Esophagus muscularis mucosa (tissue), 4 donors: ENCODE results near the gene HOXB7. TPM values are rescaled to one million over a fixed set of nuclear protein-coding genes. Genes with fewer than 3 reads are reported as not detected.

ENCODE experiments used
- DNase-seq: peaks from one replicate; pipeline ENCODE4 v3.0.0-alpha.2; 2017; ENCODE audit errors: extremely low spot score
- H3K27ac ChIP-seq, 4 donors: fragments of 200-600 bp; sonication (generic); replicated peaks in 1 of 4; 1 replicate in 3 of 4; 2 replicates in 1 of 4; pipeline ENCODE4 v1.5.1; 2016 to 2019; ENCODE audit warnings: mild to moderate bottlenecking in 1 of 4
- H3K27me3 ChIP-seq, 4 donors: fragments of 200-600 bp; sonication (generic); one replicate each; pipeline versions ENCODE4 v1.5.1 to v1.6.0; 2016 to 2019
- H3K36me3 ChIP-seq, 4 donors: fragments of 200-600 bp; sonication (generic); one replicate each; pipeline ENCODE4 v1.5.1; 2016 to 2019
- H3K4me1 ChIP-seq, 4 donors: fragments of 200-600 bp; sonication (generic); one replicate each; pipeline ENCODE4 v1.5.1; 2016 to 2019
- H3K4me3 ChIP-seq, 4 donors: fragments of 200-600 bp; sonication (generic); 1 replicate in 2 of 4; 2 replicates in 2 of 4; pipeline ENCODE4 v1.5.1; 2016 to 2019; ENCODE audit warnings: mild to moderate bottlenecking in 4 of 4, moderate library complexity in 1 of 4
- H3K9me3 ChIP-seq, 4 donors: fragments of 200-600 bp; sonication (generic); 1 replicate in 3 of 4; 2 replicates in 1 of 4; pipeline ENCODE4 v1.5.1; 2016 to 2019
- EP300 ChIP-seq: sonication (generic); formaldehyde crosslinking; IDR thresholded peaks from one replicate; pipeline ENCODE4 v1.6.1; 2017; ENCODE audit warnings: antibody characterized with exemption
- POLR2A ChIP-seq: fragments of 450-650 bp; IDR thresholded peaks from one replicate; pipeline ENCODE4 v1.6.1; 2017; ENCODE audit warnings: antibody characterized with exemption, moderate library complexity, mild to moderate bottlenecking, low read depth
- POLR2AphosphoS5 ChIP-seq, 2 donors: sonication (generic); formaldehyde crosslinking; IDR thresholded peaks; one replicate each; pipeline ENCODE4 v1.6.1; 2017; ENCODE audit warnings: antibody characterized with exemption in 2 of 2
- WGBS: methylation state at CpG from one replicate; pipeline ENCODE4 v1.1.5; 2018; 5-methylcytosine and 5-hydroxymethylcytosine counted together
- intact Hi-C: fragments of 100-400 bp; cut with DNase I; formaldehyde crosslinking; loops from one replicate; pipeline ENCODE4 v1.15.1; 2023
- total RNA-seq, 4 donors: library from RNA; depleted of rRNA; stranded (reverse); fragments of >200 nt; gene quantifications; one replicate each; pipeline versions ENCODE4 v1.1.0 to v1.2.1, GENCODE V29; 2016
- TF ChIP-seq, protein P1 (sequence below), 3 experiments: fragments of 200-600 bp in 2 of 3; fragments of 450-650 bp in 1 of 3; sonication (generic) in 2 of 3; IDR thresholded peaks; one replicate each; pipeline ENCODE4 v1.5.1; 2017 to 2019; ENCODE audit warnings: antibody characterized with exemption in 3 of 3, mild to moderate bottlenecking in 2 of 3, moderate library complexity in 1 of 3

HOXB7 gene
- total RNA-seq, 4 donors from 2014 or later: 0.52 to 1.7 (median 0.66) TPM

DNA sequence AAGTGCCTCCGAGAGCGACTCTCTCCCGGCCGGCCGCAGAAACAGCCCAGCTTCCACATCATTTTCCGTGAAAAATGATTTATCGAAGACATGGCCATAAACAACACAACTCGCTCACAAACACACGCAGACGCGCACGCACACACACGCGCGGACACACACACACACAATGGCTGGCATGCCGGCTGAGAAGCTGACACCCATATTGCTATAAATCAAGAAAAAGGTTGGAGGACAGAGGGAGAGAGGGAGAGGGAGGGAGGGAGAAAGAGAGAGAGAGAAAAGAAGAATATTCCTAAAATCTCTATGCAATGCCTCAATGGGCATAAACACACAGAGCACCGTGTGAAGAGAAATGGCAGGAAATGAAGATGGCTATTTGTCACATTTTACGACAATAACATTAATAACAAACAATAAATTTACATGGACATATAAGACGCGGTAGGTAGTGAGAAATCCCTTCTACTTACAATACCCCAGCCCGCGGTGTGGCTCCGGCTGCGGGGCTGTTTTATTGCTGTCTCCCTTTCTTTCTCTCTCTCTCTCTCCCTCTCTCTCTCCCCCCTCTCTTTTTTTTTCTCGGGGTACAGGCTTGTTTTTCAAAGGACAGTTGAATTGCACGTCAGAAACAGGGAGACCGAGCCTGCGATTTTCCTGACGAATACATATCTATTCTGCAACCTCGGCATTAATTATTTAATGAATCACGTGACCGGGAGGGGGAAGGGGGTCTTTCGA, 42.1 kb downstream of the HOXB7 start:
- TF ChIP-seq POLR2AphosphoS5 (IDR thresholded peaks at IDR 0.05): no peak
- Histone ChIP-seq H3K4me3 (peak overlapping the region; percentile 41 to 90 (median 77)), H3K27ac (peak overlapping the region; percentile 91 to 97 (median 96)), H3K4me1 (peaks cover 55 to 100% (median 98%) of the 10 kb centered on the region in 4 donors), H3K36me3 (no peaks in the 10 kb centered on the region), H3K9me3 (no peaks in the 10 kb centered on the region), H3K27me3 (no peaks in the 10 kb centered on the region)
- WGBS: 15% methylated on average over 33 of the region's 33 CpGs
- intact Hi-C loops: no loop called here
- DNase-seq: no peak

- Histone ChIP-seq H3K4me1 (peaks cover 55 to 100% (median 98%) of the 10 kb centered on the region in 4 donors), H3K27ac (peak overlapping the region; percentile 91 to 97 (median 96)), H3K36me3 (no peaks in the 10 kb centered on the region), H3K27me3 (no peaks in the 10 kb centered on the region), H3K4me3 (peak overlapping the region; percentile 41 to 90 (median 77)), H3K9me3 (no peaks in the 10 kb centered on the region)
- intact Hi-C loops: no loop called here
- 43% methylated on average over 2 of the region's 2 CpGs for WGBS
- DNase-seq: no peak
- TF ChIP-seq, protein P1, sequence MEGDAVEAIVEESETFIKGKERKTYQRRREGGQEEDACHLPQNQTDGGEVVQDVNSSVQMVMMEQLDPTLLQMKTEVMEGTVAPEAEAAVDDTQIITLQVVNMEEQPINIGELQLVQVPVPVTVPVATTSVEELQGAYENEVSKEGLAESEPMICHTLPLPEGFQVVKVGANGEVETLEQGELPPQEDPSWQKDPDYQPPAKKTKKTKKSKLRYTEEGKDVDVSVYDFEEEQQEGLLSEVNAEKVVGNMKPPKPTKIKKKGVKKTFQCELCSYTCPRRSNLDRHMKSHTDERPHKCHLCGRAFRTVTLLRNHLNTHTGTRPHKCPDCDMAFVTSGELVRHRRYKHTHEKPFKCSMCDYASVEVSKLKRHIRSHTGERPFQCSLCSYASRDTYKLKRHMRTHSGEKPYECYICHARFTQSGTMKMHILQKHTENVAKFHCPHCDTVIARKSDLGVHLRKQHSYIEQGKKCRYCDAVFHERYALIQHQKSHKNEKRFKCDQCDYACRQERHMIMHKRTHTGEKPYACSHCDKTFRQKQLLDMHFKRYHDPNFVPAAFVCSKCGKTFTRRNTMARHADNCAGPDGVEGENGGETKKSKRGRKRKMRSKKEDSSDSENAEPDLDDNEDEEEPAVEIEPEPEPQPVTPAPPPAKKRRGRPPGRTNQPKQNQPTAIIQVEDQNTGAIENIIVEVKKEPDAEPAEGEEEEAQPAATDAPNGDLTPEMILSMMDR (IDR thresholded peaks at IDR 0.05): no peak
- no peak for TF ChIP-seq POLR2A
- TF ChIP-seq EP300: no peak
- no peak for TF ChIP-seq POLR2AphosphoS5 (IDR thresholded peaks at IDR 0.05)
These were observed 43.0 kb downstream of the HOXB7 start for GRCh38 chr17:48567646-48568354.

GRCh38 chr17:48567209-48567608, 43.6 kb downstream of the HOXB7 start:
- intact Hi-C loops: no loop called here
- WGBS: 53% methylated on average over 6 of the region's 6 CpGs
- H3K36me3 ChIP-seq: no peaks in the 10 kb centered on the region
- peaks cover 58 to 100% (median 98%) of the 10 kb centered on the region in 4 donors for H3K4me1 ChIP-seq
- no peaks in the 10 kb centered on the region for H3K27me3 ChIP-seq
- no peaks in the 10 kb centered on the region for H3K9me3 ChIP-seq
- DNase-seq: no peak
- H3K27ac ChIP-seq: peak overlapping the region; percentile 91 to 97 (median 96)
- H3K4me3 ChIP-seq: peak overlapping the region in 1 of 4 donors; percentile 3
- no peak for TF ChIP-seq EP300
- TF ChIP-seq POLR2AphosphoS5 (IDR thresholded peaks at IDR 0.05): no peak
- no peak for TF ChIP-seq POLR2A
- TF ChIP-seq, protein P1 (IDR thresholded peaks at IDR 0.05): no peak

- Histone ChIP-seq H3K4me1 (peaks cover 63 to 100% (median 98%) of the 10 kb centered on the region in 4 donors), H3K27me3 (no peaks in the 10 kb centered on the region), H3K9me3 (no peaks in the 10 kb centered on the region), H3K36me3 (no peaks in the 10 kb centered on the region), H3K27ac (peak overlapping the region; percentile 91 to 97 (median 96)), H3K4me3 (no peak overlapping the region)
- TF ChIP-seq POLR2AphosphoS5 (IDR thresholded peaks at IDR 0.05) (no peak), EP300 (no peak), POLR2A (no peak)
- TF ChIP-seq, protein P1 (IDR thresholded peaks at IDR 0.05): no peak
- DNase-seq: no peak
- intact Hi-C loops: no loop called here
- 41% methylated on average over 2 of the region's 2 CpGs for WGBS
These were observed 44.1 kb downstream of the HOXB7 start for GRCh38 chr17:48566717-48567116.
